ENCODE data around the gene TOR1AIP2.

GRCh38 chr1:179910934-179911333 lies 33.3 kb upstream of the TOR1AIP2 start:
- TF ChIP-seq, protein P1, sequence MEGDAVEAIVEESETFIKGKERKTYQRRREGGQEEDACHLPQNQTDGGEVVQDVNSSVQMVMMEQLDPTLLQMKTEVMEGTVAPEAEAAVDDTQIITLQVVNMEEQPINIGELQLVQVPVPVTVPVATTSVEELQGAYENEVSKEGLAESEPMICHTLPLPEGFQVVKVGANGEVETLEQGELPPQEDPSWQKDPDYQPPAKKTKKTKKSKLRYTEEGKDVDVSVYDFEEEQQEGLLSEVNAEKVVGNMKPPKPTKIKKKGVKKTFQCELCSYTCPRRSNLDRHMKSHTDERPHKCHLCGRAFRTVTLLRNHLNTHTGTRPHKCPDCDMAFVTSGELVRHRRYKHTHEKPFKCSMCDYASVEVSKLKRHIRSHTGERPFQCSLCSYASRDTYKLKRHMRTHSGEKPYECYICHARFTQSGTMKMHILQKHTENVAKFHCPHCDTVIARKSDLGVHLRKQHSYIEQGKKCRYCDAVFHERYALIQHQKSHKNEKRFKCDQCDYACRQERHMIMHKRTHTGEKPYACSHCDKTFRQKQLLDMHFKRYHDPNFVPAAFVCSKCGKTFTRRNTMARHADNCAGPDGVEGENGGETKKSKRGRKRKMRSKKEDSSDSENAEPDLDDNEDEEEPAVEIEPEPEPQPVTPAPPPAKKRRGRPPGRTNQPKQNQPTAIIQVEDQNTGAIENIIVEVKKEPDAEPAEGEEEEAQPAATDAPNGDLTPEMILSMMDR (IDR thresholded peaks at IDR 0.05; ENCODE audit: control extremely low read depth in 1 of 3, insufficient read depth in 1 of 3, low read depth in 1 of 3, low read length in 3 of 3), result no peak
- TF ChIP-seq GABPA (IDR thresholded peaks at IDR 0.05; ENCODE audit: borderline replicate concordance, insufficient read depth, low read length) (no peak), SAP30 (IDR thresholded peaks at IDR 0.05; ENCODE audit: insufficient read depth, insufficient replicate concordance, low read length) (no peak), POLR2A (IDR thresholded peaks at IDR 0.05; ENCODE audit: control extremely low read depth in 1 of 2, low read depth in 2 of 2, low read length in 2 of 2) (no peak), ATF3 (IDR thresholded peaks at IDR 0.05; ENCODE audit: insufficient read depth, low read depth, low read length) (no peak), NANOG (IDR thresholded peaks at IDR 0.05; ENCODE audit: insufficient read depth, low read depth, low read length, poor library complexity, severe bottlenecking) (no peak), CHD2 (IDR thresholded peaks at IDR 0.05; ENCODE audit: low read length) (no peak), EZH2 (IDR thresholded peaks at IDR 0.05; ENCODE audit: low read depth, low read length, severe bottlenecking) (no peak)
- TF ChIP-seq, protein P2, sequence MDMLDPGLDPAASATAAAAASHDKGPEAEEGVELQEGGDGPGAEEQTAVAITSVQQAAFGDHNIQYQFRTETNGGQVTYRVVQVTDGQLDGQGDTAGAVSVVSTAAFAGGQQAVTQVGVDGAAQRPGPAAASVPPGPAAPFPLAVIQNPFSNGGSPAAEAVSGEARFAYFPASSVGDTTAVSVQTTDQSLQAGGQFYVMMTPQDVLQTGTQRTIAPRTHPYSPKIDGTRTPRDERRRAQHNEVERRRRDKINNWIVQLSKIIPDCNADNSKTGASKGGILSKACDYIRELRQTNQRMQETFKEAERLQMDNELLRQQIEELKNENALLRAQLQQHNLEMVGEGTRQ (IDR thresholded peaks at IDR 0.05; ENCODE audit: low read length), result no peak
- TF ChIP-seq, protein P3, sequence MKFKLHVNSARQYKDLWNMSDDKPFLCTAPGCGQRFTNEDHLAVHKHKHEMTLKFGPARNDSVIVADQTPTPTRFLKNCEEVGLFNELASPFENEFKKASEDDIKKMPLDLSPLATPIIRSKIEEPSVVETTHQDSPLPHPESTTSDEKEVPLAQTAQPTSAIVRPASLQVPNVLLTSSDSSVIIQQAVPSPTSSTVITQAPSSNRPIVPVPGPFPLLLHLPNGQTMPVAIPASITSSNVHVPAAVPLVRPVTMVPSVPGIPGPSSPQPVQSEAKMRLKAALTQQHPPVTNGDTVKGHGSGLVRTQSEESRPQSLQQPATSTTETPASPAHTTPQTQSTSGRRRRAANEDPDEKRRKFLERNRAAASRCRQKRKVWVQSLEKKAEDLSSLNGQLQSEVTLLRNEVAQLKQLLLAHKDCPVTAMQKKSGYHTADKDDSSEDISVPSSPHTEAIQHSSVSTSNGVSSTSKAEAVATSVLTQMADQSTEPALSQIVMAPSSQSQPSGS (IDR thresholded peaks at IDR 0.05; ENCODE audit: low read length), result no peak

All from H1 (cell line).